ENCODE measurements around the gene MAPK8. TPM values are rescaled to one million over a fixed set of nuclear protein-coding genes. Genes with fewer than 3 reads are reported as not detected.
A peak's percentile ranks its signal among the peaks of the same experiment; 100 is the strongest.

MAPK8 gene
- total RNA-seq, 1 experiment from 2014 or later, result 67.5 TPM

- Histone ChIP-seq H3K4me1 (replicated peaks; ENCODE audit: insufficient read depth) (no peaks in the 10 kb centered on the region), H2AFZ (no peak overlapping the region), H3K36me3 (ENCODE audit: low read depth) (no peaks in the 10 kb centered on the region), H3K4me3 (no peak overlapping the region), H3K79me2 (ENCODE audit: low read depth) (peaks cover 3% of the 10 kb centered on the region; the same call in 1 of the 2 replicates), H3K27me3 (ENCODE audit: insufficient read depth, low read depth) (no peaks in the 10 kb centered on the region), H3K9me2 (ENCODE audit: insufficient read depth) (peaks cover 3% of the 10 kb centered on the region; the same call in 1 of the 2 replicates), H3K9me3 (ENCODE audit: insufficient read depth, low read depth) (no peaks in the 10 kb centered on the region), H3K27ac (no peak overlapping the region), H3F3A (ENCODE audit: insufficient read depth, low read depth) (0 out of 2 replicates have a peak, but pooled peaks cover 4% of the 10 kb centered on the region), H4K20me1 (ENCODE audit: insufficient read depth) (peaks cover 62% of the 10 kb centered on the region), H3K4me2 (no peak overlapping the region)
- BruUV-seq (replicated peaks), result no TSS peak
- TF ChIP-seq EZH2 (IDR thresholded peaks at IDR 0.05; ENCODE audit: low read depth), result no peak
- DNase-seq, result no peak
- intact Hi-C loops (cut with micrococcal nuclease; ENCODE audit: unreplicated experiment), result no loop called here
- POLR2A ChIA-PET (ENCODE audit: unreplicated experiment), result no interaction called here
- CTCF ChIA-PET, result no interaction called here
Observed at GRCh38 chr10:48358838-48359237, 52.4 kb downstream of the MAPK8 start.

GRCh38 chr10:48361176-48361575, 54.7 kb downstream of the MAPK8 start:
- Histone ChIP-seq H4K20me1 (ENCODE audit: insufficient read depth) (peaks cover 59% of the 10 kb centered on the region), H3K4me2 (no peak overlapping the region), H3K9me3 (ENCODE audit: insufficient read depth, low read depth) (no peaks in the 10 kb centered on the region), H3K79me2 (ENCODE audit: low read depth) (peaks cover 23% of the 10 kb centered on the region), H3K4me1 (replicated peaks; ENCODE audit: insufficient read depth) (peaks cover 7% of the 10 kb centered on the region; the same call in 1 of the 2 replicates), H3F3A (ENCODE audit: insufficient read depth, low read depth) (0 out of 2 replicates have a peak, but pooled peaks cover 4% of the 10 kb centered on the region), H3K27me3 (ENCODE audit: insufficient read depth, low read depth) (no peaks in the 10 kb centered on the region), H2AFZ (no peak overlapping the region), H3K36me3 (ENCODE audit: low read depth) (no peaks in the 10 kb centered on the region), H3K9me2 (ENCODE audit: insufficient read depth) (peaks cover 3% of the 10 kb centered on the region; the same call in 1 of the 2 replicates), H3K4me3 (no peak overlapping the region), H3K27ac (no peak overlapping the region)
- ChIA-PET CTCF (interaction anchor here (1.3 kb wide), 1 partner anchor 295 kb away, joined by 4 read pairs; no protein-coding TSS in a partner anchor), POLR2A (ENCODE audit: unreplicated experiment) (no interaction called here)
- TF ChIP-seq EZH2 (IDR thresholded peaks at IDR 0.05; ENCODE audit: low read depth), result no peak
- TF ChIP-seq, protein P1, sequence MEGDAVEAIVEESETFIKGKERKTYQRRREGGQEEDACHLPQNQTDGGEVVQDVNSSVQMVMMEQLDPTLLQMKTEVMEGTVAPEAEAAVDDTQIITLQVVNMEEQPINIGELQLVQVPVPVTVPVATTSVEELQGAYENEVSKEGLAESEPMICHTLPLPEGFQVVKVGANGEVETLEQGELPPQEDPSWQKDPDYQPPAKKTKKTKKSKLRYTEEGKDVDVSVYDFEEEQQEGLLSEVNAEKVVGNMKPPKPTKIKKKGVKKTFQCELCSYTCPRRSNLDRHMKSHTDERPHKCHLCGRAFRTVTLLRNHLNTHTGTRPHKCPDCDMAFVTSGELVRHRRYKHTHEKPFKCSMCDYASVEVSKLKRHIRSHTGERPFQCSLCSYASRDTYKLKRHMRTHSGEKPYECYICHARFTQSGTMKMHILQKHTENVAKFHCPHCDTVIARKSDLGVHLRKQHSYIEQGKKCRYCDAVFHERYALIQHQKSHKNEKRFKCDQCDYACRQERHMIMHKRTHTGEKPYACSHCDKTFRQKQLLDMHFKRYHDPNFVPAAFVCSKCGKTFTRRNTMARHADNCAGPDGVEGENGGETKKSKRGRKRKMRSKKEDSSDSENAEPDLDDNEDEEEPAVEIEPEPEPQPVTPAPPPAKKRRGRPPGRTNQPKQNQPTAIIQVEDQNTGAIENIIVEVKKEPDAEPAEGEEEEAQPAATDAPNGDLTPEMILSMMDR (conservative IDR thresholded peaks at IDR 0.05), result no peak
- BruUV-seq (replicated peaks), result no TSS peak
- intact Hi-C loops (cut with micrococcal nuclease; ENCODE audit: unreplicated experiment), result loop anchor here (5.0 kb wide), 1 partner anchor 54 kb away; the partner anchor contains the start of gene MAPK8
- DNase-seq, result no peak

DNA sequence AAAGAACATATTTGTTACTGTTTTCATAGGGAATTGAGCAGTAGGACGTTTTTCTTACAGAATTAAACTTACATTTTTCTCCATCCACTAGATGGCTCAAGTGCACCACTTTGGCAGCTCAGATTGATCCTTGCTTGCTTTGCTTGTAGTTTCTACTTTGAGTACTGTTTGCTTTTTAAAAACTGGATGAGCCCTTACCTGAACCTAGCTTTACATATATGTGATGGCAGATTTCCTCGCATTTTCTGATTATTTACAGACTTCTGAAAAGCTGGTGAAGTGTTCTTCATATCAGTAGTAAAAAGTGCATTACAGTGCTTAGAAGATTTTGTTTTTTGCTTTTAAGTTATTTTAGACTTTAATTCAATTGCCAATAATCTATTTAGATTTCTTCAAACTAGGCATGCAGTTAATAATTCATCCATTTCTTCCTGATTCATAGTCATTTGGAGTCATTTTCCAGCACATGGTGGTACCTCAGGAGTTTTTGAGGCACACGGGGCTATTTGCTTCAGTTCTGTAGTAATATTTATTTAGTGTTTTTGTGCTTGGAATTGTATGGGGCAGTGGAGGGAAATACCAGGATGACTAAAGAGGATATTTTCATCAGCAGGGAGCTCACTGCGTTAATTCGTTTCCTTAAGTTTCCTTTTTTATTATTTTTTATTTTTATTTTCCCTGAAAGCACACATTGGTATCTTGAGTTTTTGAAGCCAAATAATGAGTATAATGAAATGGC, 57.3 kb downstream of the MAPK8 start:
- Histone ChIP-seq H3K9me2 (ENCODE audit: insufficient read depth) (no peaks in the 10 kb centered on the region; the same call in 1 of the 2 replicates), H3K27ac (no peak overlapping the region), H3F3A (ENCODE audit: insufficient read depth, low read depth) (0 out of 2 replicates have a peak, but pooled peaks cover 4% of the 10 kb centered on the region), H3K4me2 (no peak overlapping the region), H2AFZ (no peak overlapping the region), H4K20me1 (ENCODE audit: insufficient read depth) (peaks cover 46% of the 10 kb centered on the region), H3K9me3 (ENCODE audit: insufficient read depth, low read depth) (no peaks in the 10 kb centered on the region), H3K79me2 (ENCODE audit: low read depth) (peaks cover 28% of the 10 kb centered on the region), H3K36me3 (ENCODE audit: low read depth) (no peaks in the 10 kb centered on the region), H3K4me1 (replicated peaks; ENCODE audit: insufficient read depth) (peaks cover 7% of the 10 kb centered on the region; the same call in 1 of the 2 replicates), H3K27me3 (ENCODE audit: insufficient read depth, low read depth) (no peaks in the 10 kb centered on the region), H3K4me3 (no peak overlapping the region)
- peak; percentile 28 to 42 for DNase-seq
- ChIA-PET CTCF (interaction anchor here (0.6 to 1.6 kb wide), 6 partner anchors 48 to 295 kb away, joined by 3 to 13 read pairs (median 4); no protein-coding TSS in a partner anchor), POLR2A (ENCODE audit: unreplicated experiment) (no interaction called here)
- intact Hi-C loops (cut with micrococcal nuclease; ENCODE audit: unreplicated experiment), result loop anchor here (1.0 to 5.0 kb wide), 4 partner anchors 56 to 293 kb away; partner anchors contain the start of gene MAPK8
- no TSS peak for BruUV-seq (replicated peaks)
- TF ChIP-seq EZH2 (IDR thresholded peaks at IDR 0.05; ENCODE audit: low read depth), result no peak
- TF ChIP-seq, protein P1 (conservative IDR thresholded peaks at IDR 0.05), result peak; percentile 83

All from PC-9 (cell line).